HG02610 (cell line): Measurements from ENCODE around the gene ASF1B.

Experiments used
- ATAC-seq: cut with Tn5 transposase; IDR thresholded peaks from one replicate; pipeline ENCODE4 v1.9.1; 2021; ENCODE audit warnings: mild to moderate bottlenecking, moderate library complexity; ENCODE audit not compliant: unreplicated experiment

ASF1B gene

GRCh38 chr19:14112051-14112808 is 24.2 kb downstream of the ASF1B start:
- ATAC-seq, result no peak

GRCh38 chr19:14111486-14111885 is 24.9 kb downstream of the ASF1B start:
- no peak for ATAC-seq

GRCh38 chr19:14110650-14111049 is 25.7 kb downstream of the ASF1B start:
- no peak for ATAC-seq

- no peak for ATAC-seq
These were observed 28.6 kb downstream of the ASF1B start for GRCh38 chr19:14107581-14108461.

GRCh38 chr19:14106840-14107239 is 29.5 kb downstream of the ASF1B start:
- no peak for ATAC-seq

GRCh38 chr19:14105680-14106079 is 30.7 kb downstream of the ASF1B start:
- ATAC-seq, result no peak

GRCh38 chr19:14103310-14103709 is 33.1 kb downstream of the ASF1B start:
- ATAC-seq, result no peak

GRCh38 chr19:14102756-14103155 is 33.6 kb downstream of the ASF1B start:
- ATAC-seq, result no peak

- ATAC-seq, result no peak
These were observed 34.2 kb downstream of the ASF1B start for GRCh38 chr19:14102102-14102696.

- ATAC-seq, result no peak
These were observed 35.3 kb downstream of the ASF1B start for GRCh38 chr19:14101003-14101545.

GRCh38 chr19:14097532-14098151 is 38.7 kb downstream of the ASF1B start:
- ATAC-seq, result no peak

GRCh38 chr19:14096272-14096992 is 40.0 kb downstream of the ASF1B start:
- no peak for ATAC-seq

GRCh38 chr19:14094854-14095253 is 41.5 kb downstream of the ASF1B start:
- ATAC-seq, result no peak

- ATAC-seq, result no peak
These were observed 43.1 kb downstream of the ASF1B start for GRCh38 chr19:14093117-14093823.

- ATAC-seq, result peak; percentile 4
These were observed 44.5 kb downstream of the ASF1B start for GRCh38 chr19:14091813-14092462.

GRCh38 chr19:14091081-14091812 is 45.1 kb downstream of the ASF1B start:
- ATAC-seq, result peak; percentile 69

- ATAC-seq, result peak; percentile 28
These were observed 45.8 kb downstream of the ASF1B start, which contains the start of gene SAMD1 for GRCh38 chr19:14090509-14091080. TSS of gene SAMD1 (minus strand) at chr19:14090751.
